MCF 10A (cell line): ENCODE results near the gene CRABP1. TPM values are rescaled to one million over a fixed set of nuclear protein-coding genes. Genes with fewer than 3 reads are reported as not detected.

ENCODE experiments used
- BruUV-seq: library from RNA; stranded (reverse); fragments of 400-500 nt; replicated peaks from 2 replicates; lab custom pipeline; 2021; lab: Mats Ljungman, UMichigan
- CTCF ChIA-PET: fragments of 300-600 bp; sonication (Branson Sonifier 250); formaldehyde crosslinking; extraction: SDS; loops from one replicate; lab custom pipeline; 2021; ENCODE audit warnings: antibody characterized with exemption, inconsistent platforms; lab: Yijun Ruan, JAX
- POLR2A ChIA-PET: fragments of 300-600, 350-650 bp; sonication (Branson Sonifier 250); formaldehyde crosslinking; extraction: SDS; loops from one replicate; lab custom pipeline; 2020; ENCODE audit warnings: antibody characterized with exemption, inconsistent platforms; lab: Yijun Ruan, JAX
- DNase-seq: peaks from one replicate; pipeline ENCODE4 v3.0.0-alpha.2; 2018; ENCODE audit not compliant: unreplicated experiment
- H3K27ac Mint-ChIP-seq: one replicate; pipeline ENCODE4 v1.8.0; 2022; ENCODE audit warnings: mild to moderate bottlenecking, low read depth, mixed read lengths; ENCODE audit not compliant: unreplicated experiment
- H3K27me3 Mint-ChIP-seq: one replicate; pipeline ENCODE4 v1.8.0; 2022; ENCODE audit warnings: mixed read lengths; ENCODE audit not compliant: insufficient read depth, unreplicated experiment
- H3K36me3 Mint-ChIP-seq: one replicate; pipeline ENCODE4 v1.8.0; 2022; ENCODE audit warnings: mild to moderate bottlenecking, moderate library complexity, mixed read lengths; ENCODE audit not compliant: insufficient read depth, unreplicated experiment
- H3K4me1 Mint-ChIP-seq: one replicate; pipeline ENCODE4 v1.8.0; 2022; ENCODE audit warnings: mixed read lengths; ENCODE audit not compliant: insufficient read depth, unreplicated experiment
- H3K4me3 Mint-ChIP-seq: one replicate; pipeline ENCODE4 v1.8.0; 2022; ENCODE audit warnings: mild to moderate bottlenecking, moderate library complexity, mixed read lengths; ENCODE audit not compliant: unreplicated experiment
- H3K9me3 Mint-ChIP-seq: one replicate; pipeline ENCODE4 v1.8.0; 2022; ENCODE audit warnings: mixed read lengths; ENCODE audit not compliant: unreplicated experiment
- CTCF ChIP-seq: fragments of 200-600 bp; IDR thresholded peaks from one replicate; pipeline ENCODE4 v1.8.0; 2022; ENCODE audit warnings: antibody characterized with exemption, mild to moderate bottlenecking; ENCODE audit not compliant: unreplicated experiment
- intact Hi-C: fragments of 100-400 bp; cut with micrococcal nuclease; formaldehyde crosslinking; loops from 2 replicates; pipeline ENCODE4 v1.14.1; 2022
- total RNA-seq: library from RNA; stranded (reverse); gene quantifications from 2 replicates; pipeline ENCODE4 v1.2.3, GENCODE V29; 2022

Gene CRABP1
- total RNA-seq, 1 experiment from 2014 or later, result not detected

GRCh38 chr15:78396976-78397375 lies 56.8 kb downstream of the CRABP1 start:
- no peak for TF ChIP-seq CTCF
- DNase-seq, result no peak
- H3K9me3 Mint-ChIP-seq, result no peaks in the 10 kb centered on the region
- ChIA-PET CTCF (interaction anchor here (0.6 to 3.2 kb wide), 2 partner anchors 11 to 26 kb away, joined by 3 to 7 read pairs; no protein-coding TSS in a partner anchor), POLR2A (interaction anchor here (1.5 kb wide), 1 partner anchor 15 kb away, joined by 3 read pairs; no protein-coding TSS in a partner anchor)
- intact Hi-C loops, result no loop called here
- no peaks in the 10 kb centered on the region for H3K4me1 Mint-ChIP-seq
- H3K4me3 Mint-ChIP-seq, result no peak overlapping the region
- H3K27ac Mint-ChIP-seq, result no peak overlapping the region
- no peaks in the 10 kb centered on the region for H3K27me3 Mint-ChIP-seq
- no TSS peak for BruUV-seq
- H3K36me3 Mint-ChIP-seq, result no peaks in the 10 kb centered on the region

- no peaks in the 10 kb centered on the region for H3K27me3 Mint-ChIP-seq
- ChIA-PET POLR2A (interaction anchor here (1.5 kb wide), 1 partner anchor 14 kb away, joined by 3 read pairs; no protein-coding TSS in a partner anchor), CTCF (interaction anchor here (0.6 kb wide), 1 partner anchor 12 kb away, joined by 3 read pairs; no protein-coding TSS in a partner anchor)
- H3K4me3 Mint-ChIP-seq, result no peak overlapping the region
- H3K27ac Mint-ChIP-seq, result no peak overlapping the region
- intact Hi-C loops, result no loop called here
- H3K4me1 Mint-ChIP-seq, result no peaks in the 10 kb centered on the region
- no TSS peak for BruUV-seq
- no peaks in the 10 kb centered on the region for H3K9me3 Mint-ChIP-seq
- DNase-seq, result no peak
- H3K36me3 Mint-ChIP-seq, result no peaks in the 10 kb centered on the region
- no peak for TF ChIP-seq CTCF
Observed at GRCh38 chr15:78397382-78397781, 57.2 kb downstream of the CRABP1 start.

Other genes starting within 250 kb of the CRABP1 start
- gene SH2D7, start 247.8 kb upstream of the CRABP1 start, total RNA-seq, result not detected in 2 replicates
- gene CIB2, start 208.9 kb upstream of the CRABP1 start, total RNA-seq, result 0.30 and 0.34 TPM in 2 replicates
- gene IDH3A, start 191.0 kb upstream of the CRABP1 start, total RNA-seq, result 100.0 and 106 TPM in 2 replicates
- gene ACSBG1, start 105.8 kb upstream of the CRABP1 start, total RNA-seq, result not detected in 2 replicates
- gene DNAJA4, start 75.8 kb upstream of the CRABP1 start, total RNA-seq, result not detected in 2 replicates
- gene SKIC8, start 40.7 kb upstream of the CRABP1 start, total RNA-seq, result 54.3 and 56.2 TPM in 2 replicates
- 43.4 and 50.1 TPM in 2 replicates for gene IREB2, start 97.9 kb downstream of the CRABP1 start, total RNA-seq
- 1.2 and 1.3 TPM in 2 replicates for gene HYKK, start 167.2 kb downstream of the CRABP1 start, total RNA-seq
- 221 and 261 TPM in 2 replicates for gene PSMA4, start 200.1 kb downstream of the CRABP1 start, total RNA-seq
- gene CHRNA5, start 225.2 kb downstream of the CRABP1 start, total RNA-seq, result 1.9 and 2.3 TPM in 2 replicates